Measurements from ENCODE around the gene KIFC3. TPM values are rescaled to one million over a fixed set of nuclear protein-coding genes. Genes with fewer than 3 reads are reported as not detected.

KIFC3 gene
- total RNA-seq, 1 donor from 2014 or later: 27.6 TPM

GRCh38 chr16:57807252-57807967 lies 5.1 kb upstream of the KIFC3 start:
- Mint-ChIP-seq H3K36me3 (ENCODE audit: insufficient read depth) (no peaks in the 10 kb centered on the region), H3K4me1 (ENCODE audit: low read depth) (peaks cover 48% of the 10 kb centered on the region), H3K9me3 (ENCODE audit: low read depth) (no peaks in the 10 kb centered on the region), H3K4me3 (ENCODE audit: low read depth) (no peak overlapping the region), H3K27me3 (peaks cover 8% of the 10 kb centered on the region), H3K27ac (no peak overlapping the region)
- DNase-seq (ENCODE audit: low spot score, unreplicated experiment): no peak
- no peak for TF ChIP-seq CTCF (IDR thresholded peaks at IDR 0.05; ENCODE audit: unreplicated experiment)

GRCh38 chr16:57805176-57805575 lies 2.9 kb upstream of the KIFC3 start:
- Mint-ChIP-seq H3K4me1 (ENCODE audit: low read depth) (peaks cover 49% of the 10 kb centered on the region), H3K36me3 (ENCODE audit: insufficient read depth) (no peaks in the 10 kb centered on the region), H3K9me3 (ENCODE audit: low read depth) (no peaks in the 10 kb centered on the region), H3K27me3 (peaks cover 12% of the 10 kb centered on the region), H3K27ac (no peak overlapping the region), H3K4me3 (ENCODE audit: low read depth) (no peak overlapping the region)
- TF ChIP-seq CTCF (IDR thresholded peaks at IDR 0.05; ENCODE audit: unreplicated experiment): no peak
- DNase-seq (ENCODE audit: low spot score, unreplicated experiment): no peak

- H3K36me3 Mint-ChIP-seq (ENCODE audit: insufficient read depth): no peaks in the 10 kb centered on the region
- peaks cover 20% of the 10 kb centered on the region for H3K27me3 Mint-ChIP-seq
- no peak overlapping the region for H3K4me3 Mint-ChIP-seq (ENCODE audit: low read depth)
- no peak for DNase-seq (ENCODE audit: low spot score, unreplicated experiment)
- TF ChIP-seq CTCF (IDR thresholded peaks at IDR 0.05; ENCODE audit: unreplicated experiment): no peak
- no peaks in the 10 kb centered on the region for H3K9me3 Mint-ChIP-seq (ENCODE audit: low read depth)
- H3K27ac Mint-ChIP-seq: no peak overlapping the region
- H3K4me1 Mint-ChIP-seq (ENCODE audit: low read depth): peaks cover 48% of the 10 kb centered on the region
Measured at GRCh38 chr16:57804111-57804837, 2.0 kb upstream of the KIFC3 start.

- H3K9me3 Mint-ChIP-seq (ENCODE audit: low read depth): no peaks in the 10 kb centered on the region
Measured at GRCh38 chr16:57803134-57803990, 1.1 kb upstream of the KIFC3 start.

More at GRCh38 chr16:57803134-57803990, 1.1 kb upstream of the KIFC3 start:
- Mint-ChIP-seq H3K4me3 (ENCODE audit: low read depth) (peak overlapping the region; percentile 86), H3K4me1 (ENCODE audit: low read depth) (peaks cover 53% of the 10 kb centered on the region), H3K27ac (peak overlapping the region; percentile 95), H3K36me3 (ENCODE audit: insufficient read depth) (no peaks in the 10 kb centered on the region), H3K27me3 (peaks cover 28% of the 10 kb centered on the region)
- no peak for TF ChIP-seq CTCF (IDR thresholded peaks at IDR 0.05; ENCODE audit: unreplicated experiment)
- DNase-seq (ENCODE audit: low spot score, unreplicated experiment): no peak
